Adrenal gland (tissue), 5 donors: ENCODE measurements around the gene NIN.

Source experiments
- POLR2A ChIP-seq, 2 donors: fragments of 450-650 bp; IDR thresholded peaks; one replicate each; pipeline ENCODE4 v1.6.1; 2017; ENCODE audit warnings: antibody characterized with exemption in 2 of 2, mild to moderate bottlenecking in 2 of 2, moderate library complexity in 1 of 2
- TF ChIP-seq, protein P1 (sequence below), 6 experiments: fragments of 450-650 bp in 4 of 6; fragments of 200-600 bp in 2 of 6; sonication (generic) in 1 of 6; IDR thresholded peaks; 1 replicate in 5 of 6; 2 replicates in 1 of 6; pipeline versions ENCODE4 v1.5.1 to v1.8.0; 2016 to 2021; ENCODE audit warnings: antibody characterized with exemption in 6 of 6, mild to moderate bottlenecking in 2 of 6, moderate library complexity in 1 of 6
- donor health status: DM: no; HTN: no; CAD: no.

DNA sequence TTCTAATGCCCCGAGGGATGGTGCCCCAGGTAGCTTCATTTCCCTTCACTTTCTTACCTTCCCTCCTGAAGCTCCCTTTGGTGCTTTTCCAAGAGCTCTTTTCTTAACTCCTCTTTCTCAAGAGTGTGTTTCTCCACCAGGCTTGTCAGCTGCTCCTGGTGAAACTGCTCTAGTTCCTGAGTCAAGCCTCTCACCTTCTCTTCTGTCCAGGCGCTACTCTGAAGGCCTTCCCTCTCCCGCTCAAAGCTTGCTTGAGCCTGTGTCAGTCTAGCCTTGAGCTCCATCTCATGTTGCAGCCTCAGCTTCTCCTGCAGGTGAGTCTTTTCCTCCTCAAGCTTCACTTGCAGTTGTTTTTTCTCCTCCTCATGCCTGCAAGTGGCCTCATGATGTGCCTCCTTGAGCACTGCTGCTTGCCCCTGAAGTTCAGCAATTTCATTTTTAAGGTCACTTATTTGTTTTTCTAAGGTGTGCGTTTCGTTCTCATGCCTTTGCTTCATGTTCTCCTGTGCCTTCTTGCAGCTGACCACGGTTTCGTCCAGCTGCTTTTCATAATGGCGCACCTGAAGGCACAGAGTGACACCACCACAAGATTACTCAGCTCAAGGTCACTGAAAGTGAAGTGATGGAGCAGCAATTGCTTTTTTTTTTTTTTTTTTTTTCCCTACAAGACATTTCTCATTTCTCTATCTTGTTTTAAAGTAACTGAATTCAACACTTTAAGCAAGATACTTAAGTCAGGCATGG lies 71.0 kb downstream of the NIN start:
- no peak for TF ChIP-seq POLR2A (IDR thresholded peaks at IDR 0.05)
- TF ChIP-seq, protein P1, sequence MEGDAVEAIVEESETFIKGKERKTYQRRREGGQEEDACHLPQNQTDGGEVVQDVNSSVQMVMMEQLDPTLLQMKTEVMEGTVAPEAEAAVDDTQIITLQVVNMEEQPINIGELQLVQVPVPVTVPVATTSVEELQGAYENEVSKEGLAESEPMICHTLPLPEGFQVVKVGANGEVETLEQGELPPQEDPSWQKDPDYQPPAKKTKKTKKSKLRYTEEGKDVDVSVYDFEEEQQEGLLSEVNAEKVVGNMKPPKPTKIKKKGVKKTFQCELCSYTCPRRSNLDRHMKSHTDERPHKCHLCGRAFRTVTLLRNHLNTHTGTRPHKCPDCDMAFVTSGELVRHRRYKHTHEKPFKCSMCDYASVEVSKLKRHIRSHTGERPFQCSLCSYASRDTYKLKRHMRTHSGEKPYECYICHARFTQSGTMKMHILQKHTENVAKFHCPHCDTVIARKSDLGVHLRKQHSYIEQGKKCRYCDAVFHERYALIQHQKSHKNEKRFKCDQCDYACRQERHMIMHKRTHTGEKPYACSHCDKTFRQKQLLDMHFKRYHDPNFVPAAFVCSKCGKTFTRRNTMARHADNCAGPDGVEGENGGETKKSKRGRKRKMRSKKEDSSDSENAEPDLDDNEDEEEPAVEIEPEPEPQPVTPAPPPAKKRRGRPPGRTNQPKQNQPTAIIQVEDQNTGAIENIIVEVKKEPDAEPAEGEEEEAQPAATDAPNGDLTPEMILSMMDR (IDR thresholded peaks at IDR 0.05), result no peak
